ENCODE measurements around the gene CRIM1. TPM values are rescaled to one million over a fixed set of nuclear protein-coding genes. Genes with fewer than 3 reads are reported as not detected.

Gene CRIM1
- total RNA-seq, 1 donor from 2014 or later = 30.3 TPM

DNA sequence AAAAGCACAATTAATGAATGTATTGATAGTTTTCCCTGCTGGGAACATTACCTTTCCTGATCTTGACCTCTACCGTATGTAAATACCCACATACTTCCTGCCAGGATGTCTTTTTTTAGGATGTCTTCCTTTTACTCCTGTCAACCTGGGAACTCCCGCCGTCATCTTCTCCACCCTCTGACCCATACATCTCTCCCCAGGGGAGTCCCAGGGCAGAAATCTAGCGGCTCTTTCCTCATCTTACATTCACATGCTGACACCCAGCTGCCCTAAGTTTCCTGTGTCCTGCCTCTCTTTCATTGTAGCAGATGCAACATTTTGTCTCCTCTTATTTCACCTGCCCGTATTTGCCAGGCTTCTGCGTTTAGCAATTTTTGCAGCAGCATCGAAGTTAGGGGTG, 107.8 kb downstream of the CRIM1 start:
- Mint-ChIP-seq H3K27ac (peak overlapping the region; percentile 0), H3K27me3 (no peaks in the 10 kb centered on the region), H3K9me3 (no peaks in the 10 kb centered on the region), H3K36me3 (peaks cover 13% of the 10 kb centered on the region), H3K4me1 (ENCODE audit: unreplicated experiment) (no peaks in the 10 kb centered on the region), H3K4me3 (no peak overlapping the region)
- TF ChIP-seq, protein P1, sequence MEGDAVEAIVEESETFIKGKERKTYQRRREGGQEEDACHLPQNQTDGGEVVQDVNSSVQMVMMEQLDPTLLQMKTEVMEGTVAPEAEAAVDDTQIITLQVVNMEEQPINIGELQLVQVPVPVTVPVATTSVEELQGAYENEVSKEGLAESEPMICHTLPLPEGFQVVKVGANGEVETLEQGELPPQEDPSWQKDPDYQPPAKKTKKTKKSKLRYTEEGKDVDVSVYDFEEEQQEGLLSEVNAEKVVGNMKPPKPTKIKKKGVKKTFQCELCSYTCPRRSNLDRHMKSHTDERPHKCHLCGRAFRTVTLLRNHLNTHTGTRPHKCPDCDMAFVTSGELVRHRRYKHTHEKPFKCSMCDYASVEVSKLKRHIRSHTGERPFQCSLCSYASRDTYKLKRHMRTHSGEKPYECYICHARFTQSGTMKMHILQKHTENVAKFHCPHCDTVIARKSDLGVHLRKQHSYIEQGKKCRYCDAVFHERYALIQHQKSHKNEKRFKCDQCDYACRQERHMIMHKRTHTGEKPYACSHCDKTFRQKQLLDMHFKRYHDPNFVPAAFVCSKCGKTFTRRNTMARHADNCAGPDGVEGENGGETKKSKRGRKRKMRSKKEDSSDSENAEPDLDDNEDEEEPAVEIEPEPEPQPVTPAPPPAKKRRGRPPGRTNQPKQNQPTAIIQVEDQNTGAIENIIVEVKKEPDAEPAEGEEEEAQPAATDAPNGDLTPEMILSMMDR (conservative IDR thresholded peaks at IDR 0.05) = no peak
- DNase-seq (ENCODE audit: extremely low spot score, unreplicated experiment) = no peak

DNA sequence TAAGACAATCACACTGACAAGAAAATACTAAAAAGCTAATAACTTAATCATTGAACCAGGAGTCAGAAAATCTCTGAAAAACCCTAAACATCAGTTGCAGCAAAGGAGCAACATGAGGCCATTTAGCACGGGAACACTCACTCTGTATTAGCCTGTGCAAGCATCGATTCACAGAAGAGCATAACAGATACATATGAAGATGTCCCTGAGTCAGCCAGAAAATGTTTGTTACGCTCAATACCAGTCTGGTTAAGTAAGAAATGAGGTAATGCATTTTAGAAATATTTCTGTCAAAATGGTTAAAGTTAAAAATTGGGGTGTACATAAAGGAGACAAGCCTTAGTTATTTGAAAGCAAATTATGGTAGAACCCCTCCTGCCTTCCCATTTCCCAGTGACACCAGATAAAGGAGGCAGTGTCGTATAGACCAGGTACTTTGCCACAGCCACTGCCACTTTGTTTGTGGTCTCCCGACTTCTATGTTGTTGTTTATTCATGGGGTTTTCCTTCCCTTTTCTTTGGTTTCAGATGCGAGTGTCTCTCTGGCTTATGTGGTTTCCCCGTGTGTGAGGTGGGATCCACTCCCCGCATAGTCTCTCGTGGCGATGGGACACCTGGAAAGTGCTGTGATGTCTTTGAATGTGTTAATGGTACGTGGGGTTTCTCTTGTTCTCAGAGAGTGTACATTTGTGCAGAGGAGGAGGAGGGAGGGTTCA, 108.6 kb downstream of the CRIM1 start:
- Mint-ChIP-seq H3K4me3 (no peak overlapping the region), H3K4me1 (ENCODE audit: unreplicated experiment) (peaks cover 4% of the 10 kb centered on the region), H3K27ac (no peak overlapping the region), H3K36me3 (peaks cover 13% of the 10 kb centered on the region), H3K9me3 (no peaks in the 10 kb centered on the region), H3K27me3 (no peaks in the 10 kb centered on the region)
- TF ChIP-seq, protein P1 (conservative IDR thresholded peaks at IDR 0.05) = no peak
- no peak for DNase-seq (ENCODE audit: extremely low spot score, unreplicated experiment)

DNA sequence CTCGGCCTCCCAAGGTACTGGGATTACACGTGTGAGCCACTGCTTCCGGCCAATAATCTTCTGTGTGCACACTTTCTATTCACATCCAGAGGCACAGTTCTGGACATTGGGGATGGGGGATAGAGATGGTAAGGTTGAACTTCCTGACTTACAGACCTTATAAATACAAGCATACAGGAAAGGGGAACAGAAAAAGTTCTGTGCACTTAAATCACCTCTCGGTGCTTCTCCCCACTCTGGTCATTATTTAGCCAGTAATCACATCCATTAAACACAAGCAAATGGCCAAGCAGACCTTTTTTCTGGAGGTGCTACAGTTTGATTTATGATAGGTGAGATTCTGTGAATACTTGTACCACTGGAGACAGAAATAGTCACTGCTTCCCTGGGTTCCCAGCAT, 110.6 kb downstream of the CRIM1 start:
- DNase-seq (ENCODE audit: extremely low spot score, unreplicated experiment) = no peak
- Mint-ChIP-seq H3K27ac (no peak overlapping the region), H3K27me3 (no peaks in the 10 kb centered on the region), H3K4me1 (ENCODE audit: unreplicated experiment) (peaks cover 4% of the 10 kb centered on the region), H3K9me3 (peaks cover 6% of the 10 kb centered on the region), H3K4me3 (no peak overlapping the region), H3K36me3 (peaks cover 23% of the 10 kb centered on the region)
- TF ChIP-seq, protein P1 (conservative IDR thresholded peaks at IDR 0.05) = no peak

- peaks cover 36% of the 10 kb centered on the region for H3K36me3 Mint-ChIP-seq
- no peak overlapping the region for H3K4me3 Mint-ChIP-seq
- no peak overlapping the region for H3K27ac Mint-ChIP-seq
- DNase-seq (ENCODE audit: extremely low spot score, unreplicated experiment) = no peak
- peaks cover 4% of the 10 kb centered on the region for H3K4me1 Mint-ChIP-seq (ENCODE audit: unreplicated experiment)
- TF ChIP-seq, protein P1 (conservative IDR thresholded peaks at IDR 0.05) = no peak
- H3K27me3 Mint-ChIP-seq = no peaks in the 10 kb centered on the region
- peaks cover 8% of the 10 kb centered on the region for H3K9me3 Mint-ChIP-seq
These were observed 113.0 kb downstream of the CRIM1 start for GRCh38 chr2:36468463-36469105.

- peaks cover 8% of the 10 kb centered on the region for H3K9me3 Mint-ChIP-seq
- H3K4me1 Mint-ChIP-seq (ENCODE audit: unreplicated experiment) = peaks cover 4% of the 10 kb centered on the region
- TF ChIP-seq, protein P1 (conservative IDR thresholded peaks at IDR 0.05) = no peak
- H3K27ac Mint-ChIP-seq = no peak overlapping the region
- H3K36me3 Mint-ChIP-seq = peaks cover 40% of the 10 kb centered on the region
- no peak for DNase-seq (ENCODE audit: extremely low spot score, unreplicated experiment)
- H3K27me3 Mint-ChIP-seq = no peaks in the 10 kb centered on the region
- no peak overlapping the region for H3K4me3 Mint-ChIP-seq
These were observed 113.5 kb downstream of the CRIM1 start for GRCh38 chr2:36469106-36469477.

Measured in type B pancreatic cell (in vitro differentiated cells).